ENCODE measurements around the gene TBC1D12. TPM values are rescaled to one million over a fixed set of nuclear protein-coding genes. Genes with fewer than 3 reads are reported as not detected.

The TBC1D12 gene
- total and polyA plus RNA-seq, 2 donors (not counting 3 experiments of a cell fraction or from before 2014, with no cell fraction given), result 2.9 to 7.3 TPM

GRCh38 chr10:94450782-94451181 is 48.4 kb downstream of the TBC1D12 start:
- CTCF ChIA-PET, result no interaction called here
- Histone ChIP-seq H4K20me1 (replicated peaks; ENCODE audit: control insufficient read depth, extremely low read depth, insufficient read depth, low read length) (no peaks in the 10 kb centered on the region), H3K27me3 (ENCODE audit: control insufficient read depth in 2 of 2, insufficient read depth in 2 of 2, low read length in 2 of 2) (no peaks in the 10 kb centered on the region), H3K36me3 (ENCODE audit: control insufficient read depth in 2 of 2, extremely low read depth in 1 of 2, insufficient read depth in 2 of 2, low read length in 2 of 2) (no peaks in the 10 kb centered on the region), H3K79me2 (ENCODE audit: control insufficient read depth, insufficient read depth, low read length) (no peaks in the 10 kb centered on the region), H3K4me3 (replicated peaks in 1 of 3; ENCODE audit: insufficient read depth in 1 of 3, low read depth in 1 of 3, low read length in 3 of 3) (no peak overlapping the region), H3K4me2 (ENCODE audit: insufficient read depth, low read length) (no peak overlapping the region), H3K9ac (replicated peaks; ENCODE audit: extremely low read depth, insufficient read depth, low read length) (no peak overlapping the region), H3K27ac (ENCODE audit: insufficient read depth, low read depth, low read length) (no peak overlapping the region), H3K9me1 (replicated peaks; ENCODE audit: control insufficient read depth, extremely low read depth, insufficient read depth, low read length) (no peaks in the 10 kb centered on the region), H3K9me3 (replicated peaks; ENCODE audit: control insufficient read depth, insufficient read depth, low read length) (no peaks in the 10 kb centered on the region), H2AFZ (ENCODE audit: low read depth, low read length) (no peak overlapping the region), H3K4me1 (ENCODE audit: control insufficient read depth, extremely low read depth, insufficient read depth, low read length) (no peaks in the 10 kb centered on the region)
- FAIRE-seq (no peak), DNase-seq (ENCODE audit: low read depth, low spot score) (no peak)
- POLR2A ChIA-PET, result no interaction called here
- TF ChIP-seq MYC (IDR thresholded peaks at IDR 0.05; ENCODE audit: low read depth, low read length) (no peak), POLR2A (IDR thresholded peaks at IDR 0.05; ENCODE audit: low read depth, low read length) (no peak), EZH2 (IDR thresholded peaks at IDR 0.05; ENCODE audit: borderline replicate concordance, low read depth, low read length, severe bottlenecking) (no peak), FOS (IDR thresholded peaks at IDR 0.05; ENCODE audit: borderline replicate concordance, insufficient read depth, low read length) (no peak), GATA2 (IDR thresholded peaks at IDR 0.05; ENCODE audit: insufficient read depth, insufficient read length, low read depth, low read length) (no peak), CTCF (IDR thresholded peaks at IDR 0.05; ENCODE audit: extremely low read depth in 1 of 2, insufficient read depth in 1 of 2, low read depth in 1 of 2, low read length in 2 of 2) (no peak), JUN (IDR thresholded peaks at IDR 0.05; ENCODE audit: borderline replicate concordance, insufficient read depth, insufficient read length, low read depth) (no peak), MAX (IDR thresholded peaks at IDR 0.05; ENCODE audit: insufficient read depth, insufficient read length) (no peak), POLR2AphosphoS5 (IDR thresholded peaks at IDR 0.05; ENCODE audit: insufficient read depth, low read depth, low read length) (no peak)
- intact Hi-C loops (cut with micrococcal nuclease) (no loop called here), dilution Hi-C loops (cut with MboI; ENCODE audit: extremely low pct_ligation_motif_present, low sequenced_read_pairs) (no loop called here)
- BruUV-seq (replicated peaks), result no TSS peak

All from endothelial cell of umbilical vein (primary cell).